ENCODE results near the gene CDKAL1.

- TF ChIP-seq CTBP1 (IDR thresholded peaks at IDR 0.05; ENCODE audit: borderline replicate concordance) (no peak), FOXA1 (IDR thresholded peaks at IDR 0.05) (no peak), L3MBTL2 (conservative IDR thresholded peaks at IDR 0.05) (no peak), FOXM1 (IDR thresholded peaks at IDR 0.05; ENCODE audit: borderline replicate concordance) (no peak), PKNOX1 (IDR thresholded peaks at IDR 0.05) (no peak), NFRKB (IDR thresholded peaks at IDR 0.05) (no peak), BHLHE40 (IDR thresholded peaks at IDR 0.05; ENCODE audit: borderline replicate concordance) (no peak), FOXK2 (IDR thresholded peaks at IDR 0.05) (no peak), ZNF384 (IDR thresholded peaks at IDR 0.05) (no peak), ARNT (IDR thresholded peaks at IDR 0.05) (no peak), HDGF (IDR thresholded peaks at IDR 0.05; ENCODE audit: borderline replicate concordance) (no peak)
Observed at GRCh38 chr6:20916086-20916485, 381.8 kb downstream of the CDKAL1 start.
